Anterior cingulate cortex (tissue), 58 donors: ENCODE results near the gene RALB.
"Not testable (repeated sequence)": the region's sequence is repeated elsewhere in the genome, so short reads cannot be mapped to it uniquely, and the experiment has no call there.

Experiments
- DNase-seq, 58 donors: peaks; one replicate each; lab custom pipeline; 2025; lab: John Stamatoyannopoulos, UW

RALB gene

DNA sequence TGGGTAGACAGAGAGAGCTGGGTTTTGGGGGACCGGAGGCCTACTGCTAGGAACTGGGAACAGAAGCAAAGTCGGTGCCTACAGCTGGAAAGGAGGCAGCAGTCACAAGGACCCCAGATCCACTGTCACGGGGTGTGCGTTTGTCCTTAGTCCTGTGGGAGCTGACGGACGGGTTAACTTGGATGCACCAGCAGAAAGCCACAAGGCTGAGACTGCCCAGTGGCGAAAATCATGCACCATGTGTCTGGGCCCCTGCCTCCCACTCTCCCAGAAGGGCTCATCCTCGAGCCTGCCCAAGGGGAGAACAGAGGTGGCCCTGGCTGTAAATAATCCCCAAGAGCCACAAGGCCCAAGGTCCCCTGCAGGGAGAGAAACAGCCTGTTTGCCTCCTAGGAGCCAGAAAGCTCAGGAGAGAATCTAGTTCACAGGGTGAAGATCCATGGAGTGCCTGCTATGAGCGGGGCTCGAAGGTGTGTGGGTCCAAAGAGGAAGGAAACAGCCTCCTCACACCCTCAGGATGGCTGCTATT is 11.7 kb upstream of the RALB start:
- DNase-seq, result no peak

DNA sequence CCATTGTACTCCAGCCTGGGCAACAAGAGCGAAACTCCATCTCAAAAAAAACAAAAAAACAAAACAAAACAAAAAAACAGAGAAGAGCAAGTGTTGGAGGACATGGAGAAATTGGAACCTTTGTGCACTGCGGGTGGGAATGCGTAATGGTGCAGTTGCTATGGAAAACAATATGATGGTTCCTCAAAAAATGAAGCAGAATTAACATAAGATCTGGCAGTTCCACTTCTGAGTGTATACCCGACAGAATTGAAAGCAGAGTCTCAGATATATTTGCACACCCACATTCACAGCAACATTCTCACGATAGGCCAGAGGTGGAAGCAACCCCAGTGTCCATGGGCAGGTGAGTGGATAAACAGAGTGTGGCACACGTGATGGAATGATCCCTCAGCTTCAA is 11.0 kb upstream of the RALB start:
- DNase-seq, result no peak

DNA sequence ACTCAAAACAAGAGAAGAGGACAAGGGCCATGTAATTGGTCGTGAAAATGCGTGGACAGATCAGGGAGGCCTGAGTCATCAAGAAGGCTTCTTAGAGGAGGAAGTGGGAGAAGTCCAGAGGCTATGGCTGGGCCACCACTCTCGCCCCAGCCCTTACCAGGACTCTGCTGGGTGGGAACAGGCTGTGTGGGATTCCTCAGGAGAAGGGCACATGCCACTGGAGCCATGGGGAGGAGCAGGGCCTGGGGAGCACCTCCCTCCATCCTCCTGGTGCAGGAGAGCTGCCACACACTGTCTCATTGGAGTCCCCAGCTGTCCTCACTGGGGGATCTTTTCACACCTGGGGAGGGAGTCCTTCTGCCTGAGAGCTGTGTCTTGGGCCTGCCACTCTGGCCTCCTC is 9.4 kb upstream of the RALB start:
- no peak for DNase-seq

DNA sequence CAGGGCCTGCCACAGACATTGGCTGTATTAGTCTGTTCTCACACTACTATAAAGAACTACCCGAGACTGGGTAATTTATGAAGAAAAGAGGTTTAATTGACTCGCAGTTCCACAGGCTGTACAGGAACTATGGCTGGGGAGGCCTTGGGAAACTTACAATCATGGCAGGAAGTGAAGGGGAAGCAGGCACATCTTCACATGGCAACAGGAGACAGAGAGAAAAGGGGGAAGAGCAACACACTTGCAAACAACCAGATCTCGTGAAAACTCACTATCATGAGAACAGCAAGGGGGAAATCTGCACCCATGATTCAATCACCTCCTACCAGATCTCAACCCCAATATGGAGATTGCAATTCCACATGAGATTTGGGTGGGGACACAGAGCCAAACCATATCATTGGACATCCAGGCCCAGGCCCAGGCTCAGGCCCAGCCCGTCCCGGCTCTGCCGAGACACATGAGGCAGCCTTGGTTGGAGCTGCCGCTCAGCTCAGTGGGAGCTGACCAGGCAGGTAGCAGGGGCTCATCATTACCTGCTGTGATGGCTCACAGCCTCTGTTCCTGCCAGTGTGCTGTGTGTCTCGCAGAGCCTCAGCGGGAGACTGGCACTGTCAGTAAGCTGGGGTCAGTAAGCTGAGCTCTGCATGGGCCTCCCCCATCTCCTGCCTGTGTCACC is 8.6 kb upstream of the RALB start:
- DNase-seq, result no peak

DNA sequence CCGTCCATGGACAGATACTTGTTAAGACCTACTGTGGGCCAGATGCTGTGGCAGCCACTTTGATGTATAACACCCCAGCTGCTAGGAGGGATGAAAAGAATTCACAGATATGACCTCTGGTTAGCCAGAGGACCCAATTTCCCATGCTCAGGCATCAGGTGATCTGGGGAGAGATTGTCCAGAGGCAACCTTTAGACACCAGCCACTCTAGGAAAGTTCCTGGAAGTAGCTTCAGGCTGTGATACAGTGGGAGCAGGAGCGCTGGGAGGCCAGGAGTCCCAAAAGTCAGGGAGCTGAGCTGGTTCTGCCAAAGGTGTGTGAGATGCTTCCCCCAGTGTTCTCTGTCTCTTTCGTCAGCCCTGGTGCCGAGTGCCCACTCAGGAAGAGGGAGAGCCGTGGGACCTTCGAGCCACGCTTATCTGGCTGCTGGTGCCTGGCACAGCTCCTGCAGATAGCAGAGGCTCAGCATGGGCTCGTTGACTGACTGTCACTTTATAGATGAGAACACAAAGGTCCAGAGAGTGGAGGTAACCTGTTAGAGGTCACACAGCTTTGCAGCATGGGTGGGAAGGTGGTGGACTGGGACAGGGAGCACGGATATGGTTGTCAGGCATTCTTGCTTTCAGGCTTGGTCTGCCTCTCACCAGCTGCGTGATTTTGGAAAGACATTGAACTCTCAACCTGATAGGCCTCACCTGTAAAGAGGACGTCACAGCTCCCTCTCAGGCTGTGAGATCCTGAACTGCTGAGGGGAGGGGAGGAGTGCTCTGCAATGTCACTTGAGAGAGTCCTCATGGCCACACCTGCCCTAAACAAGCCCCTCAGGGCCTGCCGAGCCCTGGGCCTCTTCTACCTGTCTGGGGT is 7.8 kb upstream of the RALB start:
- no peak for DNase-seq

DNA sequence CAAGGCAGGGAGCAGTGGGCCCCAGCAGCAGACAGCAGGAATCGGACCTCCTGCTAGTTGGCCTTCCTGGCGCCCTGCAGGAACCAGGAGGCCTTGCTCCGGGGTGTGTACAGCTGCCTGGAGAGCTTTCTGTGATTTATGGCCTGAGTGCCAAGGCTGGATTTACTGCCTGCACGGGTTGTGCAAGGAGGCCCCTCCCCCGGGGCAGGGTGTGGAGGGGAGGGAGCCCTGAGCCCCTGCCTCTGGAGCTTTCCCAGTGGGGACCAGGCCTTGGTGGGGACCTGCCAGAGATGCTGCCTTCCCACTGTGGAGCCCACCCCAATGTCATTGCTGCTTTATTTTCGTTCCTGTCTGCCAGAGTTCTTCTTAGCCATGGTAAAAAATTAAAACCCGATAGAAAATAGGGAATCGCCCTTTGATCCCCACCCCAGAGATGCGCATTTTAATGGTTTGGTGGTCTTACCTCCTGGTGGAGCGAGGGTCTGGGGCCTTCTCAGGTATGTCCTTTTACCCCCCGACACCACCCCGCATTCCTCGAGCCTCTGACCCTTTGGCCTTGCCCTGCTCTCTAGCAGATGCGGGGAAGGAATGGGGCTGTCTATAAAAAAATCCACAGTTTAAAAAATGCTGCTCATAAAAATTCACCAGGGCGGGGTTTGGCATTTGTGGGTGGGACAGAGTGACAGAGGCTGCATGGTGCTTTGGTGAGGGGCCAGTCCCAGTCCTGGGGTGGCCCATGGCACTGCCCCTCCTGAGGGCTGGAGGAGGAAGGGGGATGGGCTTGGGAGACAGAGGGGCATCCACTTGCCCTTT is 6.9 kb upstream of the RALB start:
- no peak for DNase-seq

GRCh38 chr2:120246546-120247300 is 5.9 kb upstream of the RALB start:
- no peak for DNase-seq

DNA sequence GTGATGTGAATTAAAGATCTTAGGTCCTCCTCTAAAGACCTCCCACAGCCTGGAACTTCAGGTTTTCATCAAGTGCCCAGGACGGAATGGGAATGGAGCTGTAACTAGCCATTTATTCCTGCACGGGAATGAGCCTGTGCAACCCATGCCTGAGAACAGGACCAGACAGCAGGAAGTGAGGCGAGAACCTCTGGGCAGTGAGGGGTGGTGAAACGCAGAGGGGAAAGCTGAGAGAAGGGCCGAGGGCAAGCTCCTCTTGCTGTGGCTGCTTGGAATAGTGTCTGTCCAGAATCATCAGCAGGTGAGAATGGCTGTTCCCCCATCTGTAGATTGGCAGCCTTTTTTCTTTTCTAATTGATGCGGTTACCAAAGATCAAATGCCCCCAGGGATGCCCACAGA is 4.8 kb upstream of the RALB start:
- DNase-seq, result no peak

GRCh38 chr2:120250640-120251039 is 2.0 kb upstream of the RALB start:
- DNase-seq, result no peak

GRCh38 chr2:120251078-120251477 is 1.6 kb upstream of the RALB start:
- DNase-seq, result no peak

DNA sequence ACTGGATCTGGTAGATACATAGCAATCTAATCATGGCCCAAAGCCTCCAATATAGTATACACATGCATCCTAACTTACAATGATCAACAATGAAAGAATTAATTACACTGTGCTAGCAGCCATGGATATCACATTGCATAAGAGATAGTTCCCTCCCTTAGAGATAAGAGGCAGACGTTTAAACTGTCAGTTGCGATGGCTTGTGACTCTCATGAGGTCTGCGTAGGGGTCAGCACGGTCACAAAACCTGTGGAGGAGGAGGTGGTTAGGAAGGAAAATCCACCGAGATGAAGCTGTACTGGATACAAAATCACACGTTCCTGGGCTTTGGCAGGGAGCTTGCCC is 800 bp upstream of the RALB start:
- no peak for DNase-seq

DNA sequence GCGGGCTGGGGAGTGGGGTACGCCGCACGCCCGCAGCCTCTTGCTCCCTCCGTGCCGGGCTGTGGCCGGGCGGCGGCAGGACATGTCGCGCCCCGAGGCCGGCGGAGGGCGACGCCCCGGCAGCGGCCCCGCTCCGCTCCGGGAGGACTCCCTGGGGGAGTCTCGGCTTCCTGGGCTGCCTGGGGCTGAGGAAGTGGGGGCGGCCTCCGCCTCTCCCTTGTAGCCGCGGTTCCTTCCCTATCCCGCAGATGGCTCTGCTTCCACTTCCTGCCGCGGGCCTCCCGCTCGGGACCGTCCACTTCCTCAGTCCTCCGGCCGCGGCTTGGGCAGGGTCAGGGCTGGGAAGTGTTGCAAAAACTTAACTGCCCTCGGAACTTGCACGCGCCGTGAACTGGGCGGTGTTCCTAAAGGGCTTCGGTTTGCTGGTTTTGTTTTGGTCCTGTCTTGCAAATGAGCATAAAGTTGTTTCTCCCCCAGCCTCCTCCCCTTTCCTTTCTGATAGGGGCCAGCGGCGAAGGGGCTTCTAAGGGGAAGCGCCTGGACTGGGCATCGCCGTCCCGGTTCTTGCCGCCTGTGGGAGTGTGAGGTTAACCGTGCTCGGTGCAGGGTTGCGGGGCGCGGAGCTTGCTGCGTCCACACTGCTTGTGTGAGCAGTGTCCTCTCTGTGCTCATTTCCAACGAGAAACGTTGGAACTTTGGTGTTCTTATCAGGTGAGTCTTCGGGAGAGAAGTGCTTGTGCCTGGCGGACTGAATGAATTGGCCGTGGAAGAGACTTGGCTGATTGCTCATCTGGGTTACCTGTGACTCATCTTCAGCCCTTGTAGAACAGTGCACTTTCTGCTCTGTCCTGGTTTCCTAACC is 600 bp downstream of the RALB start:
- peak in 54 of 58 donors; percentile 26 to 83 (median 72) for DNase-seq

DNA sequence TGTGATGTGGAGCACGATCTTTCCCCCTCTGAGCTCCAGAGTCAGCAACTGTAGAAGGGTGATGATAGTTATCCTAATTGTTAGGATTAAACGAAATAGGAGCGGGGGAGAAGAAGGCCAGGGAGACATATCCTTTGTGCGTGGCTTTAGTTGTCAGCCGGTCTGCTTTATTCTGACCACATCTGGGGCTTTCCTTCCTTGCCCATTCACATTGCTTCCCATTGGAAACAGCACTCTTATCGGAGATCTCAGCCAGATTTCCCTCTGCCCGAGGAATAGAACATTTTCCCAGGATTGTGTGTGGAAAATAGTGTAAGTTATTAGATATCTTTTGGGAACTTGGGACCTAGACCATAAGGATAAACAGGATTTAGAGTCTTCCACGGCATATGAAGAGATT is 1.5 kb downstream of the RALB start:
- no peak for DNase-seq

DNA sequence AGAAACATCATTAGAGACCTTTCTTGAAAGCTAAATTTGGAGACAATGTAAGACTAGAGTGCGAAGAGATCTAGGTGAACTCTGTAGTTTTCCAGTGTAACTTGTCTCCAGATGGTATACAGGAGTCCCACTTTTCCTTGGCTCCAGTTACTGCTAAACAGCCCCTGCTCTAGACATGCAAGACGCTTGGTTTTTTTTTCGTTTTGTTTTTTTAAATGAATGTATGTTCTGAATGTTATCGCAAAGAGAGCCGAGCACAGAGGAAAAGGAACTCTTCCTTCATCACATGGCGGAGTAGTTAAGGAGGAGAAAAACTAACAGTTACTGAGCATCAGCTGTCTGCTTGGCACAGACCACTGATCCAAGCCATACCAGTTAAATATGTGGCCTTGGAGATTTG is 2.4 kb downstream of the RALB start:
- no peak for DNase-seq

DNA sequence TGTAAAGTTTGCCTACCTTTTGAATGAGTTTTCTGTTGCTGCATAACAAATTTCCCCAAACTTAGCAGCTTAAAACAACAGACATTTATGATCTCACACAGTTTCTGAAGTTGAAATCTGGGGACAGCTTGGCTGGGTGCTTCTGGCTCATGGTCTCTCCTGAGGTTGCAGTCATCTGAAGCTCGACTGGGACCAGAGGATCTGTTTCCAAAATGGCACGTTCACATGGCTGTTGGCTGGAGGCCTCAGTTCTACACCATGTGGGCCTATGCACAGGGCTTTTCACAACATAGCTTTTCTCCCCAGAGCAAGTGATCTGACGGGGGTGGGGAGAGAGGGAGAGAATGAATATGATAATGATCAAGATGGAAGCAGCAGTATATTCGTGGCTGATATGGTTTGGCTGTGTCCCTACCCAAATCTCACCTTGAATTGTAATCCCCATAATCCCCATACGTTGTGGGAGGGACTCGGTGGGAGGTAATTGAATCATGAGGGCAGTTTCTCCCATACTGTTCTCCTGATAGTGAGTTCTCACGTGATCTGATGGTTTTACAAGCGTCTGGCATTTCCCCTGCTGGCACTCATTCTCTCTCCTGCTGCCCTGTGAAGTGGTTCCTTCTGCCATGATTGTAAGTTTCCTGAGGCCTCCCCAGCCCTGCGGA is 3.5 kb downstream of the RALB start:
- DNase-seq, result no peak

DNA sequence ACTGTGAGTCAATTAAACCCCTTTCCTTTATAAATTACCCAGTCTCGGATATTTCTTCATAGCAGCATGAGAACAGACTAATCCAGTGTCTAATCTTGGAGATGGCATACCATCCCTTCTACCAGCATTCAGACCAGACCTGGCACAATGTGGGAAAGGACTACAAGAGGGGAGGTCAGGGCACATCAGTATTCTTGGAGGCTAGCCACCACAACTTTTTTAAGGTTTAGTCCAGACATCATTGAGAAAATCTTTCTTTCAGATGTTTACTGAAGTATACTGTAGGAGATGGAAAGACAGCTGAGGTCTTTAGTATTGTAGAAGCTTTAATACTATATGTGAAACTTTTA is 4.0 kb downstream of the RALB start:
- DNase-seq, result no peak

- no peak for DNase-seq
These were observed 4.9 kb downstream of the RALB start for GRCh38 chr2:120257522-120257921.

GRCh38 chr2:120258196-120258595 is 5.5 kb downstream of the RALB start:
- no peak for DNase-seq

DNA sequence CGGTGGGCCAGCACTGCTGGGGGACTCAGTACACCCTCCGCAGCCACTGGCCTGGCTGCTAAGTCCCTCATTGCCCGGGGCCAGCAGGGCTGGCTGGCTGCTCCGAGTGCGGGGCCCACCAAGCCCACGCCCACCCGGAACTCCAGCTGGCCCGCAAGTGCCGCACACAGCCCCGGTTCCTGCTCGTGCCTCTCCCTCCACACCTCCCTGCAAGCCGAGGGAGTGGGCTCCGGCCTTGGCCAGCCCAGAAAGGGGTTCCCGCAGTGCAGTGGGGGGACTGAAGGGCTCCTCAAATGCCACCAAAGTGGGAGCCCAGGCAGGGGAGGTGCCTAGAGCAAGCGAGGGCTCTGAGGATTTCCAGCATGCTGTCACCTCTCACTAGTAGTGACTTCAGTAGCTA is 7.3 kb downstream of the RALB start:
- not testable (repeated sequence) for DNase-seq
